ENCODE measurements around the gene FOXO4. TPM values are rescaled to one million over a fixed set of nuclear protein-coding genes. Genes with fewer than 3 reads are reported as not detected.

Gene FOXO4
- total and polyA plus RNA-seq, 2 of the 13 experiments (the other 11 are each of a cell fraction or from before 2014, with no cell fraction given) = 5.1 to 5.7 TPM

- no peak for TF ChIP-seq MIXL1 (CRISPR knock-in tag; IDR thresholded peaks at IDR 0.05)
- TF ChIP-seq, protein P1, sequence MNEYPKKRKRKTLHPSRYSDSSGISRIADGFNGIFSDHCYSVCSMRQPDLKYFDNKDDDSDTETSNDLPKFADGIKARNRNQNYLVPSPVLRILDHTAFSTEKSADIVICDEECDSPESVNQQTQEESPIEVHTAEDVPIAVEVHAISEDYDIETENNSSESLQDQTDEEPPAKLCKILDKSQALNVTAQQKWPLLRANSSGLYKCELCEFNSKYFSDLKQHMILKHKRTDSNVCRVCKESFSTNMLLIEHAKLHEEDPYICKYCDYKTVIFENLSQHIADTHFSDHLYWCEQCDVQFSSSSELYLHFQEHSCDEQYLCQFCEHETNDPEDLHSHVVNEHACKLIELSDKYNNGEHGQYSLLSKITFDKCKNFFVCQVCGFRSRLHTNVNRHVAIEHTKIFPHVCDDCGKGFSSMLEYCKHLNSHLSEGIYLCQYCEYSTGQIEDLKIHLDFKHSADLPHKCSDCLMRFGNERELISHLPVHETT (CRISPR knock-in tag; conservative IDR thresholded peaks at IDR 0.05) = no peak
- no peak for TF ChIP-seq ZNF547 (CRISPR knock-in tag; IDR thresholded peaks at IDR 0.05)
- TF ChIP-seq, protein P2, sequence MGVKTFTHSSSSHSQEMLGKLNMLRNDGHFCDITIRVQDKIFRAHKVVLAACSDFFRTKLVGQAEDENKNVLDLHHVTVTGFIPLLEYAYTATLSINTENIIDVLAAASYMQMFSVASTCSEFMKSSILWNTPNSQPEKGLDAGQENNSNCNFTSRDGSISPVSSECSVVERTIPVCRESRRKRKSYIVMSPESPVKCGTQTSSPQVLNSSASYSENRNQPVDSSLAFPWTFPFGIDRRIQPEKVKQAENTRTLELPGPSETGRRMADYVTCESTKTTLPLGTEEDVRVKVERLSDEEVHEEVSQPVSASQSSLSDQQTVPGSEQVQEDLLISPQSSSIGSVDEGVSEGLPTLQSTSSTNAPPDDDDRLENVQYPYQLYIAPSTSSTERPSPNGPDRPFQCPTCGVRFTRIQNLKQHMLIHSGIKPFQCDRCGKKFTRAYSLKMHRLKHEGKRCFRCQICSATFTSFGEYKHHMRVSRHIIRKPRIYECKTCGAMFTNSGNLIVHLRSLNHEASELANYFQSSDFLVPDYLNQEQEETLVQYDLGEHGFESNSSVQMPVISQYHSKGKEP (CRISPR knock-in tag; IDR thresholded peaks at IDR 0.05) = no peak
- no peak for TF ChIP-seq ZFP41 (CRISPR knock-in tag; IDR thresholded peaks at IDR 0.05; ENCODE audit: borderline replicate concordance)
- TF ChIP-seq ZNF761 (CRISPR knock-in tag; conservative IDR thresholded peaks at IDR 0.05) = no peak
- TF ChIP-seq MYC (CRISPR knock-in tag; IDR thresholded peaks at IDR 0.05; ENCODE audit: borderline replicate concordance) = peak; percentile 37; the same call in 1 of the 2 replicates
- no peak for TF ChIP-seq HMG20A (CRISPR knock-in tag; IDR thresholded peaks at IDR 0.05; ENCODE audit: borderline replicate concordance)
- TF ChIP-seq ZNF251 (CRISPR knock-in tag; IDR thresholded peaks at IDR 0.05) = no peak
- no peak for TF ChIP-seq KDM3A (CRISPR knock-in tag; IDR thresholded peaks at IDR 0.05; ENCODE audit: low read depth)
- no peak for TF ChIP-seq FOXK2 (IDR thresholded peaks at IDR 0.05)
- no peak for TF ChIP-seq TOPORS (CRISPR knock-in tag; IDR thresholded peaks at IDR 0.05)
- TF ChIP-seq, protein P3, sequence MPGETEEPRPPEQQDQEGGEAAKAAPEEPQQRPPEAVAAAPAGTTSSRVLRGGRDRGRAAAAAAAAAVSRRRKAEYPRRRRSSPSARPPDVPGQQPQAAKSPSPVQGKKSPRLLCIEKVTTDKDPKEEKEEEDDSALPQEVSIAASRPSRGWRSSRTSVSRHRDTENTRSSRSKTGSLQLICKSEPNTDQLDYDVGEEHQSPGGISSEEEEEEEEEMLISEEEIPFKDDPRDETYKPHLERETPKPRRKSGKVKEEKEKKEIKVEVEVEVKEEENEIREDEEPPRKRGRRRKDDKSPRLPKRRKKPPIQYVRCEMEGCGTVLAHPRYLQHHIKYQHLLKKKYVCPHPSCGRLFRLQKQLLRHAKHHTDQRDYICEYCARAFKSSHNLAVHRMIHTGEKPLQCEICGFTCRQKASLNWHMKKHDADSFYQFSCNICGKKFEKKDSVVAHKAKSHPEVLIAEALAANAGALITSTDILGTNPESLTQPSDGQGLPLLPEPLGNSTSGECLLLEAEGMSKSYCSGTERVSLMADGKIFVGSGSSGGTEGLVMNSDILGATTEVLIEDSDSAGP (CRISPR knock-in tag; IDR thresholded peaks at IDR 0.05; ENCODE audit: borderline replicate concordance) = no peak
- no peak for TF ChIP-seq FOXA1 (IDR thresholded peaks at IDR 0.05)
- 0 out of 2 replicates have a peak, but pooled peaks have one; percentile 35 for TF ChIP-seq FOXA1 (CRISPR knock-in tag; IDR thresholded peaks at IDR 0.05)
- no peak for TF ChIP-seq PHF8 (CRISPR knock-in tag; IDR thresholded peaks at IDR 0.05)
- no peak for TF ChIP-seq ZNF879 (CRISPR knock-in tag; IDR thresholded peaks at IDR 0.05)
- TF ChIP-seq, protein P4, sequence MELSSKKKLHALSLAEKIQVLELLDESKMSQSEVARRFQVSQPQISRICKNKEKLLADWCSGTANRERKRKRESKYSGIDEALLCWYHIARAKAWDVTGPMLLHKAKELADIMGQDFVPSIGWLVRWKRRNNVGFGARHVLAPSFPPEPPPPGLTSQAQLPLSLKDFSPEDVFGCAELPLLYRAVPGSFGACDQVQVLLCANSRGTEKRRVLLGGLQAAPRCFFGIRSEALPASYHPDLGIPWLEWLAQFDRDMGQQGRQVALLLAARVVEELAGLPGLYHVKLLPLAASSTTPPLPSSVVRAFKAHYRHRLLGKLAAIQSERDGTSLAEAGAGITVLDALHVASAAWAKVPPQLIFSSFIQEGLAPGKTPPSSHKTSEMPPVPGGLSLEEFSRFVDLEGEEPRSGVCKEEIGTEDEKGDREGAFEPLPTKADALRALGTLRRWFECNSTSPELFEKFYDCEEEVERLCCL (CRISPR knock-in tag; IDR thresholded peaks at IDR 0.05; ENCODE audit: borderline replicate concordance) = no peak
- TF ChIP-seq, protein P5, sequence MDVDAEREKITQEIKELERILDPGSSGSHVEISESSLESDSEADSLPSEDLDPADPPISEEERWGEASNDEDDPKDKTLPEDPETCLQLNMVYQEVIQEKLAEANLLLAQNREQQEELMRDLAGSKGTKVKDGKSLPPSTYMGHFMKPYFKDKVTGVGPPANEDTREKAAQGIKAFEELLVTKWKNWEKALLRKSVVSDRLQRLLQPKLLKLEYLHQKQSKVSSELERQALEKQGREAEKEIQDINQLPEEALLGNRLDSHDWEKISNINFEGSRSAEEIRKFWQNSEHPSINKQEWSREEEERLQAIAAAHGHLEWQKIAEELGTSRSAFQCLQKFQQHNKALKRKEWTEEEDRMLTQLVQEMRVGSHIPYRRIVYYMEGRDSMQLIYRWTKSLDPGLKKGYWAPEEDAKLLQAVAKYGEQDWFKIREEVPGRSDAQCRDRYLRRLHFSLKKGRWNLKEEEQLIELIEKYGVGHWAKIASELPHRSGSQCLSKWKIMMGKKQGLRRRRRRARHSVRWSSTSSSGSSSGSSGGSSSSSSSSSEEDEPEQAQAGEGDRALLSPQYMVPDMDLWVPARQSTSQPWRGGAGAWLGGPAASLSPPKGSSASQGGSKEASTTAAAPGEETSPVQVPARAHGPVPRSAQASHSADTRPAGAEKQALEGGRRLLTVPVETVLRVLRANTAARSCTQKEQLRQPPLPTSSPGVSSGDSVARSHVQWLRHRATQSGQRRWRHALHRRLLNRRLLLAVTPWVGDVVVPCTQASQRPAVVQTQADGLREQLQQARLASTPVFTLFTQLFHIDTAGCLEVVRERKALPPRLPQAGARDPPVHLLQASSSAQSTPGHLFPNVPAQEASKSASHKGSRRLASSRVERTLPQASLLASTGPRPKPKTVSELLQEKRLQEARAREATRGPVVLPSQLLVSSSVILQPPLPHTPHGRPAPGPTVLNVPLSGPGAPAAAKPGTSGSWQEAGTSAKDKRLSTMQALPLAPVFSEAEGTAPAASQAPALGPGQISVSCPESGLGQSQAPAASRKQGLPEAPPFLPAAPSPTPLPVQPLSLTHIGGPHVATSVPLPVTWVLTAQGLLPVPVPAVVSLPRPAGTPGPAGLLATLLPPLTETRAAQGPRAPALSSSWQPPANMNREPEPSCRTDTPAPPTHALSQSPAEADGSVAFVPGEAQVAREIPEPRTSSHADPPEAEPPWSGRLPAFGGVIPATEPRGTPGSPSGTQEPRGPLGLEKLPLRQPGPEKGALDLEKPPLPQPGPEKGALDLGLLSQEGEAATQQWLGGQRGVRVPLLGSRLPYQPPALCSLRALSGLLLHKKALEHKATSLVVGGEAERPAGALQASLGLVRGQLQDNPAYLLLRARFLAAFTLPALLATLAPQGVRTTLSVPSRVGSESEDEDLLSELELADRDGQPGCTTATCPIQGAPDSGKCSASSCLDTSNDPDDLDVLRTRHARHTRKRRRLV (CRISPR knock-in tag; IDR thresholded peaks at IDR 0.05) = no peak
- TF ChIP-seq ZNF264 (CRISPR knock-in tag; IDR thresholded peaks at IDR 0.05) = no peak
- TF ChIP-seq ELF3 (CRISPR knock-in tag; IDR thresholded peaks at IDR 0.05) = no peak
- no peak for TF ChIP-seq ZNF484 (CRISPR knock-in tag; IDR thresholded peaks at IDR 0.05; ENCODE audit: borderline replicate concordance, low read depth)
Observed at GRCh38 chrX:71095555-71095980, at the start of gene FOXO4 (continued).

Measured in HepG2 (cell line).